GM21825 (cell line): ENCODE measurements around the gene CTTNBP2.

ENCODE experiments used
- ATAC-seq: cut with Tn5 transposase; IDR thresholded peaks from one replicate; pipeline ENCODE4 v1.9.1; 2021; ENCODE audit warnings: mild to moderate bottlenecking, moderate library complexity; ENCODE audit not compliant: unreplicated experiment

The CTTNBP2 gene

GRCh38 chr7:117873310-117874190 lies at the start of gene CTTNBP2:
Gene CTTNBP2 (minus strand): TSS chr7:117873441. CDS start chr7:117873415, 26 bp downstream.
- ATAC-seq, result no peak

GRCh38 chr7:117916309-117916708 lies 43.1 kb upstream of the CTTNBP2 start:
- ATAC-seq, result no peak

GRCh38 chr7:117912421-117912820 lies 39.2 kb upstream of the CTTNBP2 start:
- no peak for ATAC-seq

- ATAC-seq, result no peak
Measured at GRCh38 chr7:117908031-117908795, 35.0 kb upstream of the CTTNBP2 start.

GRCh38 chr7:117907049-117907640 lies 33.9 kb upstream of the CTTNBP2 start:
- no peak for ATAC-seq

GRCh38 chr7:117902314-117902889 lies 29.2 kb upstream of the CTTNBP2 start:
- ATAC-seq, result no peak

GRCh38 chr7:117901089-117901797 lies 28.0 kb upstream of the CTTNBP2 start:
- ATAC-seq, result no peak

GRCh38 chr7:117896339-117896738 lies 23.1 kb upstream of the CTTNBP2 start:
- ATAC-seq, result no peak

- no peak for ATAC-seq
Measured at GRCh38 chr7:117895276-117895675, 22.0 kb upstream of the CTTNBP2 start.

- no peak for ATAC-seq
Measured at GRCh38 chr7:117894037-117894436, 20.8 kb upstream of the CTTNBP2 start.

- no peak for ATAC-seq
Measured at GRCh38 chr7:117892821-117893220, 19.6 kb upstream of the CTTNBP2 start.

- ATAC-seq, result no peak
Measured at GRCh38 chr7:117889611-117890010, 16.4 kb upstream of the CTTNBP2 start.

- no peak for ATAC-seq
Measured at GRCh38 chr7:117888627-117889026, 15.4 kb upstream of the CTTNBP2 start.

- ATAC-seq, result no peak
Measured at GRCh38 chr7:117882594-117882993, 9.4 kb upstream of the CTTNBP2 start.

GRCh38 chr7:117876761-117877160 lies 3.5 kb upstream of the CTTNBP2 start:
- no peak for ATAC-seq

- no peak for ATAC-seq
Measured at GRCh38 chr7:117875566-117875965, 2.3 kb upstream of the CTTNBP2 start.

- ATAC-seq, result no peak
Measured at GRCh38 chr7:117874191-117874700, 1.0 kb upstream of the CTTNBP2 start.

GRCh38 chr7:117872561-117873309 lies 506 bp downstream of the CTTNBP2 start:
- ATAC-seq, result no peak

- no peak for ATAC-seq
Measured at GRCh38 chr7:117871778-117872538, 1.3 kb downstream of the CTTNBP2 start.
